Stimulated activated CD8-positive, alpha-beta memory T cell treated with anti-CD3 and anti-CD28 coated beads, Interleukin-4, amount 100 ng/mL, for 48 hours (primary cell): ENCODE measurements around the gene ALDH1A1.
"Not testable (repeated sequence)": the region's sequence is repeated elsewhere in the genome, so short reads cannot be mapped to it uniquely, and the experiment has no call there.

Experiments
- DNase-seq: peaks from one replicate; pipeline ENCODE4 v3.0.0-alpha.2; 2020

The ALDH1A1 gene

DNA sequence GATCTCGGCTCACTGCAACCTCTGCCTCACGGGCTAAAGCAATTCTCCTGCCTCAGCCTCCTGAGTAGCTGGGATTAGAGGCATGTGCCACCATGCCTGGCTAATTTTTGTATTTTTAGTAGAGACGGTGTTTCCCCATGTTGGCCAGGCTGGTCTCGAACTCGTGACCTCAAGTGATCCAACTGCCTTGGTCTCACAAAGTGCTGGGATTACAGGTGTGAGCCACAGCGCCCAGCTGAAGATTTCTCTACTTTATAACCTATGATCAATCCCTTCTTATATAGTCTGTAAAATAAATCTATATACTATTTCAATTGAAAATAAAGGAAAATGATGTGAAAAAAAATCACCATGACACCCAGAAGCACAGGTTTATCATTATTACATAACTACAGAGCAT, 13.3 kb downstream of the ALDH1A1 start:
- DNase-seq = not testable (repeated sequence)

DNA sequence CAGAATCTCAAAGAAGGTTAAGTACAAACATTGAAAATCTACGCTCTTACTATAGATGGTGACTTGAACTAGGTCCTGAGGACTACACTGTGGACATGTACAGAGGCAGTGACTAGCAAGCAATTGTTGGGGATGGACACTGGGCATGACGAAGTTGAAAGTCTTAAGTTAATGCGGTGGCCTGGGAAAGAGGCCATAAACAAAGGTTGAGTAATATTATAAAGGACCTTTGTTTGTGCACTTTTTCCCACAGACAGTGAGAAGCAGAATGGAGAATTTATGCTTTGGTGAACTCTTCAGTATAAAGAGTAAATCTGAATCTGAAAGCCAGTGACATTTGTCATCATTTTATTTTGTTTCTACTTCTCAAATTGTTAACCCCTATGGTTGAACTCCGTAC, 15.3 kb downstream of the ALDH1A1 start:
- DNase-seq = no peak

- DNase-seq = no peak
Observed at GRCh38 chr9:72936679-72937078, 16.2 kb downstream of the ALDH1A1 start.

GRCh38 chr9:72936266-72936665, 16.6 kb downstream of the ALDH1A1 start:
- DNase-seq = no peak

- DNase-seq = no peak
Observed at GRCh38 chr9:72935595-72935994, 17.3 kb downstream of the ALDH1A1 start.

DNA sequence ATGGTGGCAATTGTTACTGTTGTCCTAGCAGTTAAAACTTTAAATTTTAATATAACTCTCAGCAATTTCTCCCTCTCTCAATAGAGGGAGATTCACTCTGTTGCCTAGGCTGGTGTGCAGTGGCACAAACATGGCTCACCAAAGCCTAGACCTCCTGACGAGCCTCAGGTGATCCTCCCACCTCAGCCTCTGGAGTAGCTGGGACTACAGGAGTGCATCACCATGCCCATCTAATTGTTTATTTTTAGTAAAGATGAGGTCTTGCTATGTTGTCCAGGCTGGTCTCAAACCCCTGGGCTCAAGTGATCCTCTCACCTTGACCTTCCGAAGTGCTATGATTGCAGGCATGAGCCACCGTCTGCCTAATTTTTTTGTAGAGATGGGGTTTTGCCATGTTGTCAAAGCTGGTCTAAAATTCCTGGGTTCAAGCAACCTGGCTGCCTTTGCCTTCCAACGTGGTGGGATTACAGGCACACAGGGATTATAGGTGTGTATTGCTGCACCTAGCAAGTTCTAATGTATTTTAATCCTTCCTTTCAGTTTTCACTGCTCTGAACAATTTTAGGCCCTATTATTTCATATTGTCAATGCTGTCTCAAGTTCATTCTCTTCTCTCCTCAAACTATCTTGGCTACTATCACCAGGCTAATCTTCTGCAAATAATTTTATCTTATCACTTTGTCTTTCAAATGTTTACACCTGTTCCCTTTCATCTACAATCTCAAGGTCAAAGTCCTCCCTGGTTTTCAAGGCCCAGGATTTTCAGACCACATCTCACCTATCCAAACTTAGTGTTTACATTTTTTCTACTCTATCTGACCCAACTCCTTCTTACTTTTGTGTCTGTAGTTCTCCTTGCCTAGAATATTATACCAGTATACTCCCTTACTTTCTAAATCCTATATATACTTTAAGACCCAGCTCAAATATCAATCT, 18.9 kb downstream of the ALDH1A1 start:
- DNase-seq = no peak

DNA sequence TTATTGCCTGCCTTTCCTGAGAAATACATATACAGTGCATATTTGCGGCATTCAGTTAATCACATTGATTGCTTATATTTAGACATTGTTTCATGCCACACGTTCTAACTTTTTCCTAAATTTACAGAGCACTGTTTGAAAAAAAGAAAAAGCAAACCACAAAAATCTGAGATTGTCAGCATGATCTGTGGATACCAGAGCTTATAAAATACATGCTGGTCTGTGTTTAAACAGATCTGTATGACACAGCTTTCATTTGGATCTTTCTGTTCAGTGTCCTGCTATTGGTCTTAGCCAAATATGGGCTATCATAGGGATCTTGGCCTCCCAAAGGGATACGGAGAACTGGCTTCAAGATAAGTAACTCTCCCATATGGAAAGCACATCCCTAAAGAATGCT, 20.2 kb downstream of the ALDH1A1 start:
- no peak for DNase-seq

GRCh38 chr9:72931897-72932296, 21.0 kb downstream of the ALDH1A1 start:
- DNase-seq = no peak

- no peak for DNase-seq
Observed at GRCh38 chr9:72931437-72931836, 21.4 kb downstream of the ALDH1A1 start.

GRCh38 chr9:72930828-72931227, 22.0 kb downstream of the ALDH1A1 start:
- no peak for DNase-seq

GRCh38 chr9:72929542-72929941, 23.3 kb downstream of the ALDH1A1 start:
- DNase-seq = no peak

DNA sequence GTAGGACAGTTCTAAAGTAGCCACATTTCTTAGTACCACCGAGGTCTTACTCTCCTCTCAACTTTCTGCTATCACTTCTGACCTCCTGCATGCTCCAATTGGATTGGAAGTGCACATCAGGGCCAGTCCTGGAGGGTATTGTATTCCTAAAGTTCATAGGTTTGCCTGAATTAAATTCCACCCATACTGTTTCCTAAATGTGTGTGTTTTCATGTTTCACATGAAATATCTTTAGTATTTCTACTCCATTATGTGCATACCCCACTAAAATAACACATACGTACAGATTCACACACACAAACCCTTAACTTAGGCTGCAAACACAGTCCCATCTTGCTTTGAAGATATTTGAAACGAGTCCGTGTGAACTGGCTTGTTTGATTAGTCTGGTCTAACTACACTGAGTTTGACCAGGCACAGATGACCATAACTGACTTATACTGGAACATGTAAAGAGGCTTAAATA, 24.8 kb downstream of the ALDH1A1 start:
- no peak for DNase-seq

DNA sequence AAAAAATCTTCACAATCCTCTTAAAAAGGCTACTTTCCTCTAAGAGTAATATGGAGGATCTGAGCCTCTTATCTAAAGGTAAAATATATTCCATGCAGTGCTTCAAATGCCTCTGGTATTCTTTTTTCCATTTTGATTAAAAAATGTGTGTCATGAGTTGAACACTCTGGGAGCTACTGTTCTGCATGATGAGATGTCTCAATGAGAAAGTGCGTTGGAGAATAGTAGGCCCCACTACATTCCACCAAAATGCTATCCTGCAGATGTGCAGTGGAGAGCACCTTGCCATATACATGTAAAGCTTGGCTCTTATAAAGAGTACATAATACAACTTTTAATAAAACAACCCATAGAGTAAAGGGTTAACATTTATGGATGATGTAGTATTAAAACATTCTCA, 26.3 kb downstream of the ALDH1A1 start:
- DNase-seq = no peak

- DNase-seq = no peak
Observed at GRCh38 chr9:72925891-72926290, 27.0 kb downstream of the ALDH1A1 start.

DNA sequence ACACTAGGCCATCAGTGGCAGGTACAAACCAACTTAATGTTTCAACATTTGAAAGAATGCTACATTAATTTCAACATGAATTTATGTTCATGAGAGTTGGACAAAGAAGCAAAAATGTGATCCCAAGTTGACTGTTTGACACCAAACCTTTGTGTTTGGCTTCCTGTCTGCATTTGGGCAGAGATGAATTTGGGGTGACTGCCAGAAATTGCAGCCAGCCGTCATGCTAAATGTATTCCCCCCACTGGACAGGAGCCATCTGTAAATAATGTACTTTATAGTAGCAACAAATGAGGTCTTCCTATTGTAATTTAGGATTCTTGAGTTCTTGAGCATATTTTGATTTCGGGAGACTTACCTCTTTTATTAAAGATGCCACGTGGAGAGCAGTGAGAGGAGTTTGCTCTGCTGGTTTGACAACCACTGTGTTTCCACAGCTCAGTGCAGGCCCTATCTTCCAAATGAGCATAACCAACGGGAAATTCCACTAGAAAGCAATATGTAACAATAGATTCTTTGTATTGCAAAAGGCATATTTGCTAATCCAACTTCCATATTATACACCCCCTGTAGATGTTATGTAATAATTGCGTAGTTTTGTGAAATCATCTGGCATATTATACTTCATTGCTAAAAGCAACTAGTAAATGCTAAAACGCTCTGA, 27.6 kb downstream of the ALDH1A1 start:
- no peak for DNase-seq

GRCh38 chr9:72924154-72924790, 28.6 kb downstream of the ALDH1A1 start:
- no peak for DNase-seq

DNA sequence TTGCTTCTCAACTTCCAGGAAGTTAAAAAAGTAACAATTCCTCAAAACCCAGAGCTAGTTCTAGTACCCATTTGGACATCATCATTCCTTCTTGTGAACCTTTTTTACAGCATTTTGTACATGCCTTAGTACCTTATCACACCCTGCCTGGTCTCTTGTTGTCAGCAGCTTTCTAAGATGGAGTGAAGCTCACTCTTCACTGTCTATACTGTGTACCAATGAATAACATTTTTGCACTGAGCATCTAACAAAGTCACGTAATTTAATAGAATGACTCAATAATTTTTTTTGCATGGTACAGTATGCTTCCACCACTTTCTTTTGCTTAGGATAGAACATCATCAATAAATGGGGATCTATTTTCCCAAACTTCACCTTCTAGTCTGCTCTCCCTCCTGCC, 29.8 kb downstream of the ALDH1A1 start:
- no peak for DNase-seq

DNA sequence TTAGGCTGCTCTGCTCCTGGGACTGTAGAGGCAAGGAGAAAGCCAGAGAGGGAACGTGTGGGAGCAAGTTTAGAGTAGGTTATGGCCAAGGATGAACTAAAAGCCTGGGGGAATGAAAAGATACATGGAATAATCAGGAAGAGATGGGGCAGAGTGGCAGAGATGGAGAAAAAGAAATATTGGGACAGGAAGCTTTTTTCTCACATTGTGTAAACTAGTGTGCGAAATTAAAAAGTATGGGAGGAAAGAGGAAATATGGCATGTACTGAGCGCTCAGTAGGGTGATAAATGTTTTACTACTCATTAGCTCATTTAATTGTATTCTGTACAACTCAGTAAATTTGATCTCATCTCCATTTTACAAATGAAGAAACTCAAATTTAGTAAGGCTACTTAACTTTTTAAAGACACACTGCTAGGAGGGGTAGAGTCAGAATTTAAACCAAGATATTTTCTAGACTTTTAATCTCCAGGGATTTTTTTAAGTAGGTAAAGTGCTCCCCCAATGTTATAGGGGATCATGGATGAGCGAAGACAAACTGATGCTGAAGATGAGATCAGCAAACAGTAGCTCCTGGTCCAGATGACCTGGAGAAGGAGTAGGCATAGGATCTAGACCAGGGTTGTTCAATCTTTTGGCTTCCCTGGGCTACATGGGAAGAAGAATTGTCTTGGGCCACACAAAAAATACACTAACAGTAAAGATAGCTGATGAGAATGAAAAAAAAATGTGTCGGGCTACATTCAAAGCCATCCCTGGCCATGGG, 30.8 kb downstream of the ALDH1A1 start:
- no peak for DNase-seq

DNA sequence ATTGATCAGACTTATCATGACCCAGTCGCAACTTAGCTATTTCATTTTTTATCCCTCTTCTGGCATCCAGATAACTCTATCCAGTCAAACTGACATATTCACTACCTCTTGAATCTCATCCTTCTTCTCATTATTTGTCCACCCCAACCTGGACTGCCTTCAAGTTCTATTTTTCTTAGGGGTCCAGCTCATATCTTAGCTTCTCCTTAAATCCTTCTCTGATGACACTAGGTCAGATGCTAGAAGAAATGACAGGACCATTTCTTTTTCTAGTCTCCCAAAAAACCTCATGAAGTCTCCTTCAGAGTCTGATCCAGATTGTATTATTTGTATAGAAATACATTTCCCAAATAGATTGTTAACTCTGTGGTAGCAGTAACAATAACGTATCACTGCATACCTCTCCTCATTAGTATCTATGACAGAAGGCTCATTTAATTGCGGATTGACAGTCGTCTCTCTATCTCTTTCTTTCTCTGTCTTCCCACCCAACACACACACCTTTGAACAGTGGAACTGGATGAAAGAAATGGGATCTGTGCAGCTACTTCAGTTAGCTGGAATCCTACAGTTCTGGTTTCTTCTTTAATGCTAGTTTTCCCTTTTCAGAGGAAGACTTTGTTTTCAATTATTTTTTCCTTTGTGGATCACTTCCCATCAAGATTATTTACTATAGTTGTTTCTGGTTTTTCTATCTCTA, 33.5 kb downstream of the ALDH1A1 start:
- DNase-seq = no peak

- no peak for DNase-seq
Observed at GRCh38 chr9:72917892-72918509, 34.9 kb downstream of the ALDH1A1 start.

DNA sequence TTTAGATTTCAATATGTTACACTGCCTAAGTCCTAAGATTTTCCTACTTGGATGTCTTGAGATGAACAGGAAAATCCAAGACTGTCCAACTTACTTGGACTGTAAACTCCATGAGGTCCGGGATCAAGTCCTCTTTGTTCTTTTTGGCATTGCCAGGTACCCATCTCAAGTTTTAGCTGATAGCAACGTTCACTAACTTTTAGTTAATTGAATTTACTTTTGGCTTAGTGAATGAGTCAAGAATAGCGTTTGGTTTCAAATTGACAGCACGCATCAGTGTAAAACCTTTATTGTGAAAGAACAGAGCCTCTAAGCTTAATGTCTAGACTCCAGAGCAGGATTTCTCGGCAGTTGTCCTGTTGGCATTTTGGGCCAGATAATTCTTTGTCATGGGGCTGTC, 37.2 kb downstream of the ALDH1A1 start:
- no peak for DNase-seq

DNA sequence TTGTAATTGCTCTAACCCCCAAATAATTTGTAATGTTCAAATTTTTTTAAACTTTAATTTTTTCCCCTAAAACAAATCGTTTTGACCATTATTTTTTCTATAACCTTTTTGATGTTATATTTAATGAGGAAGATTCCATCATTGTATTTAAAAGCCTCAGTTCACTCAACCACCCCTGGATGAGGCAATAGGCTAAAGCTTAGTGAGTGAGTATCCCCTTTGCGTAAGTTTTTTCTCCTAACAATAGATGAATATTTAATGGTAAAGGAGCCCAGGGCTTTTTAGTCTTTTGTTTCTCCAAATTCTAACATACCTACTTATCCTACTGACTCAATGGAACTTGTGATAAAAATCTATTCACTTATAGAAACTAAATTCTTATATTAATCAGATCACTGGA, 38.1 kb downstream of the ALDH1A1 start:
- no peak for DNase-seq
